HCT116 (cell line): ENCODE results near the gene SIDT1. TPM values are rescaled to one million over a fixed set of nuclear protein-coding genes. Genes with fewer than 3 reads are reported as not detected.

Source experiments
- ATAC-seq: fragments of 200-7000 bp; cut with Tn5 transposase; 2 replicates; pipeline ENCODE4 v1.9.1; 2020; ENCODE audit warnings: mild to moderate bottlenecking, moderate library complexity
- BruUV-seq: library from RNA; stranded (reverse); fragments of 400-500 nt; replicated peaks from 2 replicates; lab custom pipeline; 2021; lab: Mats Ljungman, UMichigan
- CTCF ChIA-PET: fragments of 300-600 bp; sonication (Branson Sonifier 250); formaldehyde crosslinking; loops from one replicate; lab custom pipeline; 2021; ENCODE audit warnings: antibody characterized with exemption; lab: Charles Lee
- POLR2A ChIA-PET: fragments of 300-600, 350-600 bp; sonication (Branson Sonifier 250); formaldehyde crosslinking; loops from one replicate; lab custom pipeline; 2021; ENCODE audit warnings: antibody characterized with exemption; lab: Charles Lee
- RAD21 ChIA-PET, 2 experiments: fragments of 300-600 bp; sonication (Branson Sonifier 250); formaldehyde crosslinking; loops; one replicate each; lab custom pipeline; 2023; ENCODE audit warnings: low total read pairs in 2 of 2; ENCODE audit not compliant: uncharacterized antibody in 2 of 2, unreplicated experiment in 2 of 2, low non-redundant PET in 1 of 2; lab: Charles Lee
- DNase-seq: peaks from one replicate; pipeline ENCODE4 v3.0.0-alpha.2; 2010; ENCODE audit warnings: low read depth, low spot score
- H2AFZ ChIP-seq: fragments of 200-600 bp; shearing (Covaris generic), sonication (generic); 2 replicates; pipeline ENCODE4 v1.6.1; 2017; ENCODE audit warnings: low read depth, mixed run types, mixed read lengths, antibody characterized with exemption, low read length; ENCODE audit not compliant: poor library complexity, severe bottlenecking
- H3K27ac ChIP-seq: 2 replicates; pipeline ENCODE4 v1.5.1; 2012; ENCODE audit warnings: low read depth, low read length
- H3K27me3 ChIP-seq: fragments of 200-600 bp; sonication (generic); 2 replicates; pipeline ENCODE4 v1.6.1; 2016; ENCODE audit warnings: mixed run types, low read length, mixed read lengths; ENCODE audit not compliant: insufficient read depth
- H3K36me3 ChIP-seq, 2 experiments: fragments of 200-500 bp in 1 of 2; fragments of 200-600 bp in 1 of 2; sonication (Bioruptor generic) in 1 of 2; sonication (generic) in 1 of 2; 2 replicates each; pipeline versions ENCODE4 v1.5.1 to v1.6.1; 2014 to 2016; ENCODE audit warnings: low read length in 2 of 2, inconsistent platforms in 1 of 2, mixed read lengths in 1 of 2, mixed run types in 1 of 2; ENCODE audit not compliant: insufficient read depth in 2 of 2, control insufficient read depth in 1 of 2
- H3K4me1 ChIP-seq, 2 experiments: fragments of 200-600 bp in 1 of 2; sonication (generic) in 1 of 2; 2 replicates each; pipeline versions ENCODE4 v1.5.1 to v1.6.1; 2012 to 2017; ENCODE audit warnings: low read length in 2 of 2, inconsistent platforms in 1 of 2, mild to moderate bottlenecking in 1 of 2, mixed read lengths in 1 of 2, mixed run types in 1 of 2, moderate library complexity in 1 of 2; ENCODE audit not compliant: insufficient read depth in 2 of 2, control insufficient read depth in 1 of 2
- H3K4me2 ChIP-seq: fragments of 200-600 bp; sonication (generic); 2 replicates; pipeline ENCODE4 v1.6.1; 2017; ENCODE audit warnings: mixed run types, low read length, mixed read lengths
- H3K4me3 ChIP-seq, 2 experiments: fragments of 200-600 bp in 1 of 2; sonication (generic) in 1 of 2; replicated peaks in 1 of 2; 2 replicates each; pipeline ENCODE4 v1.5.1; 2011 to 2016; ENCODE audit warnings: low read length in 2 of 2, control low read depth in 1 of 2, low read depth in 1 of 2, mild to moderate bottlenecking in 1 of 2, mixed read lengths in 1 of 2, mixed run types in 1 of 2
- H3K79me2 ChIP-seq: fragments of 200-600 bp; sonication (generic); 2 replicates; pipeline ENCODE4 v1.6.1; 2017; ENCODE audit warnings: mild to moderate bottlenecking, mixed run types, low read length, moderate library complexity, mixed read lengths; ENCODE audit not compliant: insufficient read depth
- H3K9ac ChIP-seq: fragments of 200-600 bp; sonication (generic); 2 replicates; pipeline ENCODE4 v1.6.1; 2016; ENCODE audit warnings: low read length, mixed read lengths
- H3K9me2 ChIP-seq: fragments of 200-600 bp; sonication (generic), shearing (Covaris generic); 2 replicates; pipeline ENCODE4 v1.6.1; 2017; ENCODE audit warnings: mixed run types, mild to moderate bottlenecking, moderate library complexity; ENCODE audit not compliant: insufficient read depth
- H3K9me3 ChIP-seq, 2 experiments: fragments of 200-500 bp in 1 of 2; fragments of 200-600 bp in 1 of 2; sonication (Bioruptor generic) in 1 of 2; sonication (generic) in 1 of 2; 2 replicates each; pipeline ENCODE4 v1.6.1; 2014 to 2017; ENCODE audit warnings: low read length in 2 of 2, mixed read lengths in 2 of 2, inconsistent platforms in 1 of 2, low read depth in 1 of 2, mild to moderate bottlenecking in 1 of 2, mixed run types in 1 of 2, moderate library complexity in 1 of 2; ENCODE audit not compliant: control insufficient read depth in 1 of 2, insufficient read depth in 1 of 2
- H4K20me1 ChIP-seq: fragments of 200-600 bp; sonication (generic), shearing (Covaris generic); 2 replicates; pipeline ENCODE4 v1.6.1; 2017; ENCODE audit warnings: mixed run types, mild to moderate bottlenecking, moderate library complexity; ENCODE audit not compliant: insufficient read depth
- CBX3 ChIP-seq: IDR thresholded peaks from 2 replicates; pipeline ENCODE4 v1.6.1; 2012; ENCODE audit warnings: low read depth
- EGR1 ChIP-seq: IDR thresholded peaks from 2 replicates; pipeline ENCODE4 v1.6.1; 2012; ENCODE audit warnings: low read depth
- ELF1 ChIP-seq: IDR thresholded peaks from 2 replicates; pipeline ENCODE4 v1.6.1; 2012; ENCODE audit warnings: low read depth, borderline replicate concordance
- EZH2 ChIP-seq: fragments of 200-600 bp; sonication (generic); IDR thresholded peaks from 2 replicates; pipeline ENCODE4 v1.6.1; 2017; ENCODE audit warnings: antibody characterized with exemption, mixed run types
- EZH2phosphoT487 ChIP-seq: fragments of 200-600 bp; IDR thresholded peaks from 2 replicates; pipeline ENCODE4 v1.6.1; 2018; ENCODE audit warnings: antibody characterized with exemption, borderline replicate concordance
- FOSL1 ChIP-seq: IDR thresholded peaks from 2 replicates; pipeline ENCODE4 v1.6.1; 2012; ENCODE audit warnings: low read depth
- POLR2A ChIP-seq: IDR thresholded peaks from 2 replicates; pipeline ENCODE4 v1.7.0; 2011; ENCODE audit warnings: borderline replicate concordance; ENCODE audit not compliant: insufficient read depth, insufficient read length; ENCODE audit errors: extremely low read depth
- RAD21 ChIP-seq: IDR thresholded peaks from 2 replicates; pipeline ENCODE4 v1.6.1; 2012; ENCODE audit warnings: low read depth, mild to moderate bottlenecking
- SIN3A ChIP-seq: IDR thresholded peaks from 2 replicates; pipeline ENCODE4 v1.6.1; 2012; ENCODE audit warnings: low read depth
- SP1 ChIP-seq: IDR thresholded peaks from 2 replicates; pipeline ENCODE4 v1.6.1; 2012; ENCODE audit warnings: low read depth
- SRF ChIP-seq: IDR thresholded peaks from 2 replicates; pipeline ENCODE4 v1.6.1; 2012; ENCODE audit warnings: low read depth
- TCF7L2 ChIP-seq: IDR thresholded peaks from 2 replicates; pipeline ENCODE4 v1.7.0; 2011; ENCODE audit warnings: borderline replicate concordance, inconsistent platforms; ENCODE audit not compliant: insufficient read depth, insufficient read length; ENCODE audit errors: extremely low read depth
- YY1 ChIP-seq: IDR thresholded peaks from 2 replicates; pipeline ENCODE4 v1.6.1; 2011; ENCODE audit warnings: low read length, low read depth, moderate library complexity, mild to moderate bottlenecking; ENCODE audit not compliant: insufficient replicate concordance; ENCODE audit errors: extremely low read depth
- ZFX ChIP-seq: fragments of 450-650 bp; IDR thresholded peaks from 2 replicates; pipeline ENCODE4 v1.6.1; 2017
- ZNF274 ChIP-seq: fragments of 200-500 bp; sonication (Bioruptor generic); IDR thresholded peaks from 2 replicates; pipeline ENCODE4 v1.6.1; 2014; ENCODE audit warnings: mild to moderate bottlenecking, low read depth, low read length, inconsistent platforms
- intact Hi-C: fragments of 100-400 bp; cut with micrococcal nuclease; formaldehyde crosslinking; loops from 2 replicates; pipeline ENCODE4 v1.10.0; 2022
- total RNA-seq: library from RNA; stranded (reverse); gene quantifications from one replicate; pipeline ENCODE4 v1.2.1, GENCODE V29; 2021; ENCODE audit not compliant: unreplicated experiment
- TF ChIP-seq, protein P1 (sequence below), 3 experiments: fragments of 200-600 bp in 1 of 3; sonication (generic) in 1 of 3; IDR thresholded peaks in 2 of 3; conservative IDR thresholded peaks in 1 of 3; 2 replicates each; pipeline ENCODE4 v1.5.1; 2012 to 2017; ENCODE audit warnings: low read depth in 2 of 3, low read length in 2 of 3, antibody characterized with exemption in 1 of 3, borderline replicate concordance in 1 of 3, control low read depth in 1 of 3, mild to moderate bottlenecking in 1 of 3, mixed read lengths in 1 of 3, mixed run types in 1 of 3, moderate library complexity in 1 of 3; ENCODE audit not compliant: insufficient read depth in 1 of 3
- TF ChIP-seq, protein P2 (sequence below): IDR thresholded peaks from 2 replicates; pipeline ENCODE4 v1.6.1; 2012; ENCODE audit warnings: low read depth
- TF ChIP-seq, protein P3 (sequence below): IDR thresholded peaks from 2 replicates; pipeline ENCODE4 v1.6.1; 2011; ENCODE audit warnings: mild to moderate bottlenecking, low read length, moderate library complexity; ENCODE audit not compliant: insufficient replicate concordance; ENCODE audit errors: extremely low read depth
- TF ChIP-seq, protein P4 (sequence below): IDR thresholded peaks from 2 replicates; pipeline ENCODE4 v1.6.1; 2012
- TF ChIP-seq, protein P5 (sequence below): IDR thresholded peaks from 2 replicates; pipeline ENCODE4 v1.6.1; 2012

SIDT1 gene
- total RNA-seq, 1 experiment from 2014 or later, result not detected

DNA sequence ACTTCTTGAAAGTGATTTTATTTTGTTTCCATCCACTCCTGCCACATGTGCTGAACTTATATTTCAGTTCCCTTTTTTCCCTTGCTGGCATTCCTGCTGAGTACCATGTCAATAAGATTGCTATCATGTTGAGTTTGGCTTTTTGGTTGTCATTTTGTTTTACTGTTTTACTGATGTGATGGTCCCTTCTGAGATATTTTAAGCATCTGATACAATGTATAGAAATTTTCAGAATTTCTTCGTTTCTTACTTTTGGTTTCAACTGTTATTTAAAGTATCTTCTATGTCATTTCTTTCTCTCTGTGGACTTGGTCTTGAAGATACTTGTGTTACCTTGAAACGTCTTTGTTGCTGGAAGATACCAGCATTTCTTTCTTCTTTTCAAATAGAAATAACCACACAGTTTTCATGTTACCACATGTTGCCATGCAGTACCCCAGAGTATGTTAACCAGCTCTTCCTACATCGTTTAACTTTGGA is 14.1 kb downstream of the SIDT1 start:
- BruUV-seq, result no TSS peak
- H2AFZ ChIP-seq, result no peak overlapping the region
- no peaks in the 10 kb centered on the region for H3K27me3 ChIP-seq
- no peaks in the 10 kb centered on the region for H4K20me1 ChIP-seq
- TF ChIP-seq SRF (no peak), FOSL1 (no peak), TCF7L2 (no peak), ZNF274 (no peak), EZH2phosphoT487 (no peak), ZFX (no peak), CBX3 (no peak), SP1 (no peak), EGR1 (no peak), RAD21 (no peak), SIN3A (no peak), YY1 (no peak), POLR2A (no peak), ELF1 (no peak), EZH2 (no peak)
- TF ChIP-seq, protein P1, sequence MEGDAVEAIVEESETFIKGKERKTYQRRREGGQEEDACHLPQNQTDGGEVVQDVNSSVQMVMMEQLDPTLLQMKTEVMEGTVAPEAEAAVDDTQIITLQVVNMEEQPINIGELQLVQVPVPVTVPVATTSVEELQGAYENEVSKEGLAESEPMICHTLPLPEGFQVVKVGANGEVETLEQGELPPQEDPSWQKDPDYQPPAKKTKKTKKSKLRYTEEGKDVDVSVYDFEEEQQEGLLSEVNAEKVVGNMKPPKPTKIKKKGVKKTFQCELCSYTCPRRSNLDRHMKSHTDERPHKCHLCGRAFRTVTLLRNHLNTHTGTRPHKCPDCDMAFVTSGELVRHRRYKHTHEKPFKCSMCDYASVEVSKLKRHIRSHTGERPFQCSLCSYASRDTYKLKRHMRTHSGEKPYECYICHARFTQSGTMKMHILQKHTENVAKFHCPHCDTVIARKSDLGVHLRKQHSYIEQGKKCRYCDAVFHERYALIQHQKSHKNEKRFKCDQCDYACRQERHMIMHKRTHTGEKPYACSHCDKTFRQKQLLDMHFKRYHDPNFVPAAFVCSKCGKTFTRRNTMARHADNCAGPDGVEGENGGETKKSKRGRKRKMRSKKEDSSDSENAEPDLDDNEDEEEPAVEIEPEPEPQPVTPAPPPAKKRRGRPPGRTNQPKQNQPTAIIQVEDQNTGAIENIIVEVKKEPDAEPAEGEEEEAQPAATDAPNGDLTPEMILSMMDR (IDR thresholded peaks at IDR 0.05 in 2 of 3, conservative IDR thresholded peaks at IDR 0.05 in 1 of 3; ENCODE audit: borderline replicate concordance in 1 of 3, insufficient read depth in 1 of 3, low read depth in 2 of 3, low read length in 2 of 3), result no peak
- TF ChIP-seq, protein P2, sequence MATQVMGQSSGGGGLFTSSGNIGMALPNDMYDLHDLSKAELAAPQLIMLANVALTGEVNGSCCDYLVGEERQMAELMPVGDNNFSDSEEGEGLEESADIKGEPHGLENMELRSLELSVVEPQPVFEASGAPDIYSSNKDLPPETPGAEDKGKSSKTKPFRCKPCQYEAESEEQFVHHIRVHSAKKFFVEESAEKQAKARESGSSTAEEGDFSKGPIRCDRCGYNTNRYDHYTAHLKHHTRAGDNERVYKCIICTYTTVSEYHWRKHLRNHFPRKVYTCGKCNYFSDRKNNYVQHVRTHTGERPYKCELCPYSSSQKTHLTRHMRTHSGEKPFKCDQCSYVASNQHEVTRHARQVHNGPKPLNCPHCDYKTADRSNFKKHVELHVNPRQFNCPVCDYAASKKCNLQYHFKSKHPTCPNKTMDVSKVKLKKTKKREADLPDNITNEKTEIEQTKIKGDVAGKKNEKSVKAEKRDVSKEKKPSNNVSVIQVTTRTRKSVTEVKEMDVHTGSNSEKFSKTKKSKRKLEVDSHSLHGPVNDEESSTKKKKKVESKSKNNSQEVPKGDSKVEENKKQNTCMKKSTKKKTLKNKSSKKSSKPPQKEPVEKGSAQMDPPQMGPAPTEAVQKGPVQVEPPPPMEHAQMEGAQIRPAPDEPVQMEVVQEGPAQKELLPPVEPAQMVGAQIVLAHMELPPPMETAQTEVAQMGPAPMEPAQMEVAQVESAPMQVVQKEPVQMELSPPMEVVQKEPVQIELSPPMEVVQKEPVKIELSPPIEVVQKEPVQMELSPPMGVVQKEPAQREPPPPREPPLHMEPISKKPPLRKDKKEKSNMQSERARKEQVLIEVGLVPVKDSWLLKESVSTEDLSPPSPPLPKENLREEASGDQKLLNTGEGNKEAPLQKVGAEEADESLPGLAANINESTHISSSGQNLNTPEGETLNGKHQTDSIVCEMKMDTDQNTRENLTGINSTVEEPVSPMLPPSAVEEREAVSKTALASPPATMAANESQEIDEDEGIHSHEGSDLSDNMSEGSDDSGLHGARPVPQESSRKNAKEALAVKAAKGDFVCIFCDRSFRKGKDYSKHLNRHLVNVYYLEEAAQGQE, result no peak
- TF ChIP-seq, protein P3, sequence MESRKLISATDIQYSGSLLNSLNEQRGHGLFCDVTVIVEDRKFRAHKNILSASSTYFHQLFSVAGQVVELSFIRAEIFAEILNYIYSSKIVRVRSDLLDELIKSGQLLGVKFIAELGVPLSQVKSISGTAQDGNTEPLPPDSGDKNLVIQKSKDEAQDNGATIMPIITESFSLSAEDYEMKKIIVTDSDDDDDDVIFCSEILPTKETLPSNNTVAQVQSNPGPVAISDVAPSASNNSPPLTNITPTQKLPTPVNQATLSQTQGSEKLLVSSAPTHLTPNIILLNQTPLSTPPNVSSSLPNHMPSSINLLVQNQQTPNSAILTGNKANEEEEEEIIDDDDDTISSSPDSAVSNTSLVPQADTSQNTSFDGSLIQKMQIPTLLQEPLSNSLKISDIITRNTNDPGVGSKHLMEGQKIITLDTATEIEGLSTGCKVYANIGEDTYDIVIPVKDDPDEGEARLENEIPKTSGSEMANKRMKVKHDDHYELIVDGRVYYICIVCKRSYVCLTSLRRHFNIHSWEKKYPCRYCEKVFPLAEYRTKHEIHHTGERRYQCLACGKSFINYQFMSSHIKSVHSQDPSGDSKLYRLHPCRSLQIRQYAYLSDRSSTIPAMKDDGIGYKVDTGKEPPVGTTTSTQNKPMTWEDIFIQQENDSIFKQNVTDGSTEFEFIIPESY, result no peak
- TF ChIP-seq, protein P4, sequence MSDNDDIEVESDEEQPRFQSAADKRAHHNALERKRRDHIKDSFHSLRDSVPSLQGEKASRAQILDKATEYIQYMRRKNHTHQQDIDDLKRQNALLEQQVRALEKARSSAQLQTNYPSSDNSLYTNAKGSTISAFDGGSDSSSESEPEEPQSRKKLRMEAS, result no peak
- TF ChIP-seq, protein P5, sequence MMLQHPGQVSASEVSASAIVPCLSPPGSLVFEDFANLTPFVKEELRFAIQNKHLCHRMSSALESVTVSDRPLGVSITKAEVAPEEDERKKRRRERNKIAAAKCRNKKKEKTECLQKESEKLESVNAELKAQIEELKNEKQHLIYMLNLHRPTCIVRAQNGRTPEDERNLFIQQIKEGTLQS, result no peak
- DNase-seq (no peak), ATAC-seq (no peak)
- no peaks in the 10 kb centered on the region for H3K79me2 ChIP-seq
- intact Hi-C loops, result no loop called here
- no peaks in the 10 kb centered on the region for H3K9me2 ChIP-seq
- H3K27ac ChIP-seq, result no peak overlapping the region
- H3K9me3 ChIP-seq, result no peaks in the 10 kb centered on the region
- H3K36me3 ChIP-seq, result no peaks in the 10 kb centered on the region
- RAD21 ChIA-PET, result no interaction called here
- no peaks in the 10 kb centered on the region for H3K4me1 ChIP-seq
- POLR2A ChIA-PET, result no interaction called here
- H3K4me3 ChIP-seq, result no peak overlapping the region
- CTCF ChIA-PET, result no interaction called here
- H3K4me2 ChIP-seq, result no peak overlapping the region
- H3K9ac ChIP-seq, result no peak overlapping the region
